Panc1 (cell line): Measurements from ENCODE around the gene POLE3. TPM values are rescaled to one million over a fixed set of nuclear protein-coding genes. Genes with fewer than 3 reads are reported as not detected.

Experiments used
- ATAC-seq: fragments of 200-7000 bp; cut with Tn5 transposase; 2 replicates; pipeline ENCODE4 v1.9.1; 2020; ENCODE audit warnings: mild to moderate bottlenecking, moderate library complexity
- BruUV-seq: library from RNA; stranded (reverse); fragments of 400-500 nt; replicated peaks from 2 replicates; lab custom pipeline; 2021; lab: Mats Ljungman, UMichigan
- CTCF ChIA-PET: fragments of 300-600 bp; sonication (Branson Sonifier 250); formaldehyde crosslinking; loops from one replicate; lab custom pipeline; 2022; ENCODE audit warnings: antibody characterized with exemption; lab: Charles Lee
- POLR2A ChIA-PET: fragments of 300-600 bp; sonication (Branson Sonifier 250); formaldehyde crosslinking; loops from one replicate; lab custom pipeline; 2022; ENCODE audit warnings: antibody characterized with exemption; lab: Charles Lee
- DNase-seq: peaks from one replicate; pipeline ENCODE4 v3.0.0-alpha.2; 2010; ENCODE audit warnings: low read depth, low spot score
- H3K27ac ChIP-seq: 2 replicates; pipeline ENCODE4 v1.5.1; 2011; ENCODE audit warnings: mild to moderate bottlenecking, low read length, inconsistent platforms
- H3K27me3 ChIP-seq: fragments of 200-500 bp; sonication (Bioruptor generic); 2 replicates; pipeline ENCODE4 v1.6.0; 2014; ENCODE audit warnings: low read length, inconsistent platforms; ENCODE audit not compliant: control insufficient read depth, insufficient read depth
- H3K36me3 ChIP-seq: fragments of 200-500 bp; sonication (Bioruptor generic); 2 replicates; pipeline ENCODE4 v1.5.1; 2014; ENCODE audit warnings: inconsistent platforms, mild to moderate bottlenecking, low read length, moderate library complexity; ENCODE audit not compliant: control insufficient read depth, insufficient read depth
- H3K4me1 ChIP-seq: 2 replicates; pipeline ENCODE4 v1.5.1; 2011; ENCODE audit warnings: inconsistent platforms, mild to moderate bottlenecking, low read length, moderate library complexity; ENCODE audit not compliant: control insufficient read depth, insufficient read depth
- H3K4me3 ChIP-seq, 2 experiments: 2 replicates each; pipeline ENCODE4 v1.5.1; 2011 to 2012; ENCODE audit warnings: low read depth in 2 of 2, low read length in 2 of 2, mild to moderate bottlenecking in 2 of 2, inconsistent platforms in 1 of 2, moderate library complexity in 1 of 2
- H3K9me3 ChIP-seq: fragments of 200-500 bp; sonication (Bioruptor generic); 2 replicates; pipeline ENCODE4 v1.5.1; 2014; ENCODE audit warnings: low read depth, mild to moderate bottlenecking, inconsistent platforms, low read length, moderate library complexity; ENCODE audit not compliant: control insufficient read depth, insufficient read depth
- CTCF ChIP-seq: fragments of 450-650 bp; IDR thresholded peaks from 2 replicates; pipeline ENCODE4 v1.5.1; 2017; ENCODE audit warnings: mild to moderate bottlenecking
- POLR2AphosphoS5 ChIP-seq: IDR thresholded peaks from 2 replicates; pipeline ENCODE4 v1.6.1; 2012; ENCODE audit warnings: mild to moderate bottlenecking, low read depth, low read length, moderate library complexity
- REST ChIP-seq, 2 experiments: IDR thresholded peaks; 2 replicates each; pipeline ENCODE4 v1.6.1; 2011 to 2012; ENCODE audit warnings: low read depth in 2 of 2, control low read depth in 1 of 2, low read length in 1 of 2, mild to moderate bottlenecking in 1 of 2, moderate library complexity in 1 of 2; ENCODE audit not compliant: insufficient read depth in 1 of 2
- SIN3A ChIP-seq: IDR thresholded peaks from 2 replicates; pipeline ENCODE4 v1.6.1; 2012; ENCODE audit warnings: low read depth, mild to moderate bottlenecking, low read length, moderate library complexity, borderline replicate concordance; ENCODE audit not compliant: insufficient read depth
- TCF7L2 ChIP-seq: IDR thresholded peaks from 2 replicates; pipeline ENCODE4 v1.6.1; 2011; ENCODE audit warnings: mild to moderate bottlenecking, low read depth, low read length, inconsistent platforms
- in situ Hi-C: cut with HindIII; loops from 2 replicates; pipeline ENCODE4 v1.10.0; 2016; ENCODE audit warnings: low sequenced_read_pairs, low pct_unique_long_range_greater_than_20kb
- intact Hi-C: fragments of 100-400 bp; cut with micrococcal nuclease; formaldehyde crosslinking; loops from one replicate; pipeline ENCODE4 v1.10.0; 2022; ENCODE audit not compliant: unreplicated experiment
- total RNA-seq: library from RNA; stranded (reverse); gene quantifications from one replicate; pipeline ENCODE4 v1.2.1, GENCODE V29; 2021; ENCODE audit not compliant: unreplicated experiment

Gene POLE3
- total RNA-seq, 1 experiment from 2014 or later, result 48.5 TPM

GRCh38 chr9:113372059-113372458, 38.4 kb downstream of the POLE3 start:
- POLR2A ChIA-PET, result no interaction called here
- ATAC-seq, result no peak
- in situ Hi-C loops (no loop called here), intact Hi-C loops (no loop called here)
- BruUV-seq, result no TSS peak
- no peaks in the 10 kb centered on the region for H3K9me3 ChIP-seq
- TF ChIP-seq CTCF (no peak), REST (IDR thresholded peaks at IDR 0.05; ENCODE audit: insufficient read depth in 1 of 2, low read depth in 2 of 2, low read length in 1 of 2) (no peak), TCF7L2 (no peak), SIN3A (no peak), POLR2AphosphoS5 (no peak)
- no peaks in the 10 kb centered on the region for H3K27me3 ChIP-seq
- CTCF ChIA-PET, result no interaction called here
- H3K4me1 ChIP-seq, result no peaks in the 10 kb centered on the region; the same call in 1 of the 2 replicates
- no peak overlapping the region for H3K27ac ChIP-seq
- no peak overlapping the region for H3K4me3 ChIP-seq
- H3K36me3 ChIP-seq, result no peaks in the 10 kb centered on the region; the same call in 1 of the 2 replicates
- DNase-seq, result no peak

- no peak overlapping the region for H3K4me3 ChIP-seq
- H3K4me1 ChIP-seq, result no peaks in the 10 kb centered on the region; the same call in 1 of the 2 replicates
- in situ Hi-C loops (no loop called here), intact Hi-C loops (no loop called here)
- ChIA-PET CTCF (interaction anchor here (0.6 kb wide), 1 partner anchor 297 kb away, joined by 4 read pairs; no protein-coding TSS in a partner anchor), POLR2A (no interaction called here)
- no peaks in the 10 kb centered on the region; the same call in 1 of the 2 replicates for H3K36me3 ChIP-seq
- H3K27me3 ChIP-seq, result no peaks in the 10 kb centered on the region
- no peak overlapping the region for H3K27ac ChIP-seq
- no peak for DNase-seq
- ATAC-seq, result no peak
- no TSS peak for BruUV-seq
- H3K9me3 ChIP-seq, result no peaks in the 10 kb centered on the region
- TF ChIP-seq CTCF (no peak), TCF7L2 (no peak), SIN3A (no peak), REST (IDR thresholded peaks at IDR 0.05; ENCODE audit: insufficient read depth in 1 of 2, low read depth in 2 of 2, low read length in 1 of 2) (no peak), POLR2AphosphoS5 (no peak)
These were observed 39.6 kb downstream of the POLE3 start for GRCh38 chr9:113370806-113371325.
